ENCODE results near the gene RASAL2.

DNA sequence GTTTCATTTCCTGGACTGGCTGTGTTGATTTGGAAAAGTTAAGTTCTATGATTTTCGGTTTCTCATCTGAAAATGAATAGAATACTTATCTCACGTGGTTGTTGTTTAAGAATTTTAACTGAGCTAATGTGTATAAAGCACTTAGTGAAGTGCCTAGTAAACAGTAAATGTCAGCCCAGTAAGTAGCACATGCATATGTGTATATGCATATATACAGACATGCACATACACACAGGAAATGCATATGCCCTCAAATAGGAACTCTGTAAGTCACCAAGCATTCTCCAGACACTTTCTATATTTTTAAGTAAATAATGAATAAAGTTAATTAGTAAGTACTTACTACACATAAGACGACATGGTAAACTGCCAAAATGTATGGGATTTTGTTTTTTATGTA lies 274.3 kb downstream of the RASAL2 start:
- no peak for TF ChIP-seq EZH2phosphoT487 (IDR thresholded peaks at IDR 0.05)
- TF ChIP-seq CTCF (IDR thresholded peaks at IDR 0.05) = no peak

Data from neural progenitor cell (in vitro differentiated cells).